VCaP (cell line): Measurements from ENCODE around the gene LRRC28.
A peak's percentile ranks its signal among the peaks of the same experiment; 100 is the strongest.

Experiments used
- H3K27ac ChIP-seq: fragments of 450-650 bp; 2 replicates; pipeline ENCODE4 v1.5.1; 2017
- CTCF ChIP-seq: fragments of 450-650 bp; conservative IDR thresholded peaks from 2 replicates; pipeline ENCODE4 v1.5.1; 2017; ENCODE audit warnings: mild to moderate bottlenecking, moderate library complexity

The LRRC28 gene

GRCh38 chr15:99421172-99421656, 169.9 kb downstream of the LRRC28 start:
- no peak for TF ChIP-seq CTCF
- H3K27ac ChIP-seq, result no peak overlapping the region

- TF ChIP-seq CTCF, result no peak
- H3K27ac ChIP-seq, result no peak overlapping the region
Measured at GRCh38 chr15:99421758-99422157, 170.5 kb downstream of the LRRC28 start.

- H3K27ac ChIP-seq, result peak overlapping the region; percentile 22
- TF ChIP-seq CTCF, result no peak
Measured at GRCh38 chr15:99423186-99424130, 172.2 kb downstream of the LRRC28 start.

- TF ChIP-seq CTCF, result no peak
- peak overlapping the region; percentile 22 for H3K27ac ChIP-seq
Measured at GRCh38 chr15:99424131-99424571, 172.9 kb downstream of the LRRC28 start.

- H3K27ac ChIP-seq, result no peak overlapping the region
- no peak for TF ChIP-seq CTCF
Measured at GRCh38 chr15:99424978-99425656, 173.8 kb downstream of the LRRC28 start.

- peak; percentile 36 for TF ChIP-seq CTCF
Measured at GRCh38 chr15:99425657-99426301, 174.5 kb downstream of the LRRC28 start.

More at GRCh38 chr15:99425657-99426301, 174.5 kb downstream of the LRRC28 start:
- no peak overlapping the region for H3K27ac ChIP-seq
